ENCODE data around the gene GID8. TPM values are rescaled to one million over a fixed set of nuclear protein-coding genes. Genes with fewer than 3 reads are reported as not detected.

The GID8 gene
- total RNA-seq, 1 donor, result 34.4 TPM

- Histone ChIP-seq H3K4me1 (ENCODE audit: insufficient read depth, low read length) (no peaks in the 10 kb centered on the region), H3K9me3 (ENCODE audit: low read depth, low read length) (no peaks in the 10 kb centered on the region), H2AFZ (ENCODE audit: low read length) (no peak overlapping the region), H4K20me1 (ENCODE audit: insufficient read depth, low read length) (no peaks in the 10 kb centered on the region), H3K79me2 (ENCODE audit: insufficient read depth, low read length) (no peaks in the 10 kb centered on the region), H3K27ac (ENCODE audit: low read depth, low read length) (no peak overlapping the region), H3K4me3 (ENCODE audit: insufficient read depth, low read length) (no peak overlapping the region), H3K4me2 (ENCODE audit: insufficient read depth, low read length) (no peak overlapping the region), H3K36me3 (ENCODE audit: insufficient read depth, low read length) (no peaks in the 10 kb centered on the region), H3K27me3 (ENCODE audit: insufficient read depth, low read length) (peaks cover 21% of the 10 kb centered on the region)
- no peak for TF ChIP-seq CTCF (IDR thresholded peaks at IDR 0.05; ENCODE audit: extremely low read depth, low read depth, low read length)
- DNase-seq (ENCODE audit: insufficient read length, low spot score, missing footprints), result no peak
Measured at GRCh38 chr20:62987114-62987513, 49.2 kb downstream of the GID8 start.

DNA sequence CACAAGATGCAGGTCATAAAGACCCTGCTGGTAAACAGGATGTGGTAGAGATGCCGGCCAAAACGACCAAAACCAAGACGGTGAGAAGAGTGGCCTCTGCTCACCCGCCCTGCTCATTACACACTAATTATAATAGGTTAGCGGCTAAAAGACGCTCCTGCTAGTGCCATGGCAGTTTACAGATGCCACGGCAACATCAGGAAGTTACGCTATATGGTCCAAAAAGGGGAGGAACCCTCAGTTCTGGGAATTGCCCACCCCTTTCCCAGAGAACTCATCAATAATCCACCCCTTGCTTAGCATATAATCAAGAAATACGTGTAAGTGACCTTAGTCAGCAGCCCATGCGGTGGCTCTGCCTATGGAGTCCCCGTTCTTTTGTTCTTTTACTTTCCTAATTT lies 51.3 kb downstream of the GID8 start:
- TF ChIP-seq CTCF (IDR thresholded peaks at IDR 0.05; ENCODE audit: extremely low read depth, low read depth, low read length), result no peak
- H3K36me3 ChIP-seq (ENCODE audit: insufficient read depth, low read length), result no peaks in the 10 kb centered on the region
- no peak for DNase-seq (ENCODE audit: insufficient read length, low spot score, missing footprints)
- no peaks in the 10 kb centered on the region for H3K4me1 ChIP-seq (ENCODE audit: insufficient read depth, low read length)
- no peaks in the 10 kb centered on the region for H4K20me1 ChIP-seq (ENCODE audit: insufficient read depth, low read length)
- no peaks in the 10 kb centered on the region for H3K79me2 ChIP-seq (ENCODE audit: insufficient read depth, low read length)
- no peak overlapping the region for H2AFZ ChIP-seq (ENCODE audit: low read length)
- no peak overlapping the region for H3K27ac ChIP-seq (ENCODE audit: low read depth, low read length)
- peak overlapping the region; percentile 23 for H3K4me2 ChIP-seq (ENCODE audit: insufficient read depth, low read length)
- H3K27me3 ChIP-seq (ENCODE audit: insufficient read depth, low read length), result peaks cover 22% of the 10 kb centered on the region
- no peak overlapping the region for H3K4me3 ChIP-seq (ENCODE audit: insufficient read depth, low read length)
- no peaks in the 10 kb centered on the region for H3K9me3 ChIP-seq (ENCODE audit: low read depth, low read length)

- Histone ChIP-seq H3K9me3 (ENCODE audit: low read depth, low read length) (no peaks in the 10 kb centered on the region), H2AFZ (ENCODE audit: low read length) (no peak overlapping the region), H3K27me3 (ENCODE audit: insufficient read depth, low read length) (peaks cover 21% of the 10 kb centered on the region), H3K4me3 (ENCODE audit: insufficient read depth, low read length) (no peak overlapping the region), H4K20me1 (ENCODE audit: insufficient read depth, low read length) (no peaks in the 10 kb centered on the region), H3K79me2 (ENCODE audit: insufficient read depth, low read length) (no peaks in the 10 kb centered on the region), H3K27ac (ENCODE audit: low read depth, low read length) (no peak overlapping the region), H3K4me2 (ENCODE audit: insufficient read depth, low read length) (no peak overlapping the region), H3K36me3 (ENCODE audit: insufficient read depth, low read length) (no peaks in the 10 kb centered on the region), H3K4me1 (ENCODE audit: insufficient read depth, low read length) (no peaks in the 10 kb centered on the region)
- no peak for TF ChIP-seq CTCF (IDR thresholded peaks at IDR 0.05; ENCODE audit: extremely low read depth, low read depth, low read length)
- DNase-seq (ENCODE audit: insufficient read length, low spot score, missing footprints), result no peak
Measured at GRCh38 chr20:62990306-62990825, 52.4 kb downstream of the GID8 start.

- no peak for DNase-seq (ENCODE audit: insufficient read length, low spot score, missing footprints)
- no peak overlapping the region for H2AFZ ChIP-seq (ENCODE audit: low read length)
- no peak overlapping the region for H3K4me2 ChIP-seq (ENCODE audit: insufficient read depth, low read length)
- H3K27me3 ChIP-seq (ENCODE audit: insufficient read depth, low read length), result peaks cover 21% of the 10 kb centered on the region
- H3K4me3 ChIP-seq (ENCODE audit: insufficient read depth, low read length), result no peak overlapping the region
- H3K9me3 ChIP-seq (ENCODE audit: low read depth, low read length), result no peaks in the 10 kb centered on the region
- H3K36me3 ChIP-seq (ENCODE audit: insufficient read depth, low read length), result no peaks in the 10 kb centered on the region
- no peaks in the 10 kb centered on the region for H3K79me2 ChIP-seq (ENCODE audit: insufficient read depth, low read length)
- TF ChIP-seq CTCF (IDR thresholded peaks at IDR 0.05; ENCODE audit: extremely low read depth, low read depth, low read length), result no peak
- no peaks in the 10 kb centered on the region for H4K20me1 ChIP-seq (ENCODE audit: insufficient read depth, low read length)
- H3K4me1 ChIP-seq (ENCODE audit: insufficient read depth, low read length), result no peaks in the 10 kb centered on the region
- no peak overlapping the region for H3K27ac ChIP-seq (ENCODE audit: low read depth, low read length)
Measured at GRCh38 chr20:62991196-62991807, 53.4 kb downstream of the GID8 start.

All from osteoblast (primary cell).